GM23338 (cell line): Measurements from ENCODE around the gene PTPN9. TPM values are rescaled to one million over a fixed set of nuclear protein-coding genes. Genes with fewer than 3 reads are reported as not detected.

ENCODE experiments used
- ATAC-seq: fragments of 200-7000 bp; cut with Tn5 transposase; 3 replicates; pipeline ENCODE4 v1.9.1; 2020
- DNase-seq: peaks from one replicate; pipeline ENCODE4 v3.0.0-alpha.2; 2015; ENCODE audit warnings: low spot score
- H2AFZ ChIP-seq: fragments of 200-600 bp; sonication (generic); 2 replicates; pipeline ENCODE4 v1.8.0; 2016; ENCODE audit warnings: antibody characterized with exemption, mild to moderate bottlenecking, moderate library complexity
- H3F3A ChIP-seq: fragments of 200-600 bp; sonication (generic); replicated peaks from 2 replicates; pipeline ENCODE4 v1.8.0; 2017; ENCODE audit warnings: antibody characterized with exemption, mixed run types, low read depth
- H3K27ac ChIP-seq: fragments of 200-600 bp; sonication (generic); 2 replicates; pipeline ENCODE4 v1.6.1; 2016; ENCODE audit warnings: low read depth
- H3K27me3 ChIP-seq: fragments of 200-600 bp; sonication (generic); 2 replicates; pipeline ENCODE4 v1.8.0; 2016; ENCODE audit warnings: mild to moderate bottlenecking, mixed run types, moderate library complexity; ENCODE audit not compliant: insufficient read depth
- H3K36me3 ChIP-seq: fragments of 200-600 bp; sonication (generic); 2 replicates; pipeline ENCODE4 v1.8.0; 2016; ENCODE audit warnings: mild to moderate bottlenecking; ENCODE audit not compliant: insufficient read depth
- H3K4me1 ChIP-seq: fragments of 200-600 bp; sonication (generic); 2 replicates; pipeline ENCODE4 v1.8.0; 2016; ENCODE audit warnings: mild to moderate bottlenecking, moderate library complexity; ENCODE audit not compliant: insufficient read depth
- H3K4me2 ChIP-seq: fragments of 200-600 bp; sonication (generic); 2 replicates; pipeline ENCODE4 v1.7.1; 2017; ENCODE audit warnings: mixed run types
- H3K4me3 ChIP-seq: fragments of 200-600 bp; sonication (generic); 2 replicates; pipeline ENCODE4 v1.6.1; 2016; ENCODE audit warnings: mixed run types
- H3K79me2 ChIP-seq: fragments of 200-600 bp; sonication (generic); replicated peaks from 2 replicates; pipeline ENCODE4 v1.8.0; 2017; ENCODE audit warnings: mild to moderate bottlenecking; ENCODE audit not compliant: insufficient read depth
- H3K9me2 ChIP-seq: fragments of 200-600 bp; sonication (generic); 2 replicates; pipeline ENCODE4 v1.8.0; 2017; ENCODE audit not compliant: insufficient read depth
- H4K20me1 ChIP-seq: fragments of 200-600 bp; sonication (generic); replicated peaks from 2 replicates; pipeline ENCODE4 v1.8.0; 2017; ENCODE audit warnings: mild to moderate bottlenecking; ENCODE audit not compliant: insufficient read depth
- H3K27ac Mint-ChIP-seq: 2 replicates; pipeline ENCODE4 v1.8.0; 2020; ENCODE audit warnings: inconsistent platforms, mild to moderate bottlenecking, moderate library complexity, mixed read lengths
- H3K27me3 Mint-ChIP-seq: 3 replicates; pipeline ENCODE4 v1.8.0; 2022; ENCODE audit warnings: low read depth, mild to moderate bottlenecking, moderate library complexity, mixed read lengths, inconsistent platforms; ENCODE audit not compliant: insufficient read depth, poor library complexity
- H3K36me3 Mint-ChIP-seq: 3 replicates; pipeline ENCODE4 v1.8.0; 2021; ENCODE audit warnings: low read depth, mild to moderate bottlenecking, inconsistent platforms, moderate library complexity, mixed read lengths
- H3K4me1 Mint-ChIP-seq: 3 replicates; pipeline ENCODE4 v1.8.0; 2020; ENCODE audit warnings: mild to moderate bottlenecking, inconsistent platforms, mixed read lengths
- H3K4me3 Mint-ChIP-seq: 3 replicates; pipeline ENCODE4 v1.8.0; 2021; ENCODE audit warnings: moderate library complexity, mild to moderate bottlenecking, inconsistent platforms, mixed read lengths
- H3K9me3 Mint-ChIP-seq: 3 replicates; pipeline ENCODE4 v1.8.0; 2020; ENCODE audit warnings: moderate library complexity, mild to moderate bottlenecking, inconsistent platforms, mixed read lengths
- CREB1 ChIP-seq: fragments of 250-450 bp; sonication (Bioruptor Pico); IDR thresholded peaks from 2 replicates; pipeline ENCODE4 v1.5.0; 2020; ENCODE audit warnings: low read depth, mild to moderate bottlenecking, moderate library complexity
- CTCF ChIP-seq, 2 experiments: fragments of 200-600 bp in 1 of 2; sonication (generic) in 1 of 2; conservative IDR thresholded peaks; 2 replicates each; pipeline versions ENCODE4 v1.5.1 to v1.6.1; 2016 to 2017; ENCODE audit warnings: antibody characterized with exemption in 2 of 2, low read depth in 2 of 2, mild to moderate bottlenecking in 2 of 2, moderate library complexity in 1 of 2
- ETS1 ChIP-seq: IDR thresholded peaks from 2 replicates; pipeline ENCODE4 v1.6.1; 2016; ENCODE audit warnings: antibody characterized with exemption
- EZH2 ChIP-seq: fragments of 200-600 bp; sonication (generic); IDR thresholded peaks from one replicate; pipeline ENCODE4 v1.8.0; 2017; ENCODE audit warnings: antibody characterized with exemption, mild to moderate bottlenecking, low read depth; ENCODE audit not compliant: unreplicated experiment
- EZH2phosphoT487 ChIP-seq: fragments of 200-600 bp; sonication (generic); IDR thresholded peaks from one replicate; pipeline ENCODE4 v1.8.1; 2018; ENCODE audit warnings: antibody characterized with exemption; ENCODE audit not compliant: unreplicated experiment
- NANOG ChIP-seq: IDR thresholded peaks from 2 replicates; pipeline ENCODE4 v1.6.1; 2016; ENCODE audit warnings: antibody characterized with exemption, borderline replicate concordance
- POLR2AphosphoS5 ChIP-seq: IDR thresholded peaks from 2 replicates; pipeline ENCODE4 v1.6.1; 2016; ENCODE audit warnings: antibody characterized with exemption, low read depth
- STAT1 ChIP-seq: IDR thresholded peaks from one replicate; pipeline ENCODE4 v1.6.1; 2016; ENCODE audit warnings: antibody characterized with exemption; ENCODE audit not compliant: unreplicated experiment
- ZNF114 ChIP-seq: fragments of 250-450 bp; sonication (Bioruptor Pico); IDR thresholded peaks from 2 replicates; pipeline ENCODE4 v1.5.0; 2020; ENCODE audit warnings: mild to moderate bottlenecking, moderate library complexity
- ZNF331 ChIP-seq: fragments of 250-450 bp; sonication (Bioruptor Pico); IDR thresholded peaks from 2 replicates; pipeline ENCODE4 v1.5.0; 2020; ENCODE audit warnings: low read depth, mild to moderate bottlenecking, moderate library complexity
- ZNF462 ChIP-seq: fragments of 250-450 bp; sonication (Bioruptor Pico); IDR thresholded peaks from 2 replicates; pipeline ENCODE4 v1.5.0; 2020; ENCODE audit warnings: mild to moderate bottlenecking, moderate library complexity
- polyA plus RNA-seq: library from polyadenylated mRNA; unstranded; fragments of >200 nt; fragmentation: Nextera tagmentation; extraction: Ambion mirVana; gene quantifications from 2 replicates; pipeline ENCODE4 v1.2.1, GENCODE V29; 2016
- total RNA-seq: library from RNA; depleted of rRNA; stranded (reverse); fragments of >200 nt; shearing (Covaris generic); gene quantifications from 2 replicates; pipeline ENCODE4 v1.2.3, GENCODE V29; 2014

The PTPN9 gene
- total and polyA plus RNA-seq, 2 experiments from 2014 or later, result 12.1 to 32.7 TPM

GRCh38 chr15:75620058-75620820 is 41.1 kb upstream of the PTPN9 start (continued):
- TF ChIP-seq STAT1, result no peak
- TF ChIP-seq CTCF (conservative IDR thresholded peaks at IDR 0.05; ENCODE audit: low read depth in 2 of 2), result no peak
- TF ChIP-seq ZNF114 (CRISPR knock-in tag), result no peak
- TF ChIP-seq NANOG, result no peak
- no peak for TF ChIP-seq ZNF331 (CRISPR knock-in tag)

- no peak for DNase-seq
- TF ChIP-seq ZNF331 (CRISPR knock-in tag) (no peak), NANOG (no peak), ZNF462 (CRISPR knock-in tag) (no peak), EZH2 (no peak), CREB1 (CRISPR knock-in tag) (no peak), EZH2phosphoT487 (no peak), ZNF114 (CRISPR knock-in tag) (no peak), POLR2AphosphoS5 (no peak), CTCF (conservative IDR thresholded peaks at IDR 0.05; ENCODE audit: low read depth in 2 of 2) (no peak), ETS1 (no peak)
These were observed 37.7 kb upstream of the PTPN9 start for GRCh38 chr15:75616766-75617165.

More at GRCh38 chr15:75616766-75617165, 37.7 kb upstream of the PTPN9 start:
- Histone ChIP-seq H3K27me3 (no peaks in the 10 kb centered on the region), H3F3A (0 out of 2 replicates have a peak, but pooled peaks cover 3% of the 10 kb centered on the region), H4K20me1 (no peaks in the 10 kb centered on the region; the same call in none of the 2 replicates), H3K9me2 (no peaks in the 10 kb centered on the region), H3K36me3 (peaks cover 18% of the 10 kb centered on the region), H2AFZ (no peak overlapping the region), H3K27ac (no peak overlapping the region), H3K79me2 (no peaks in the 10 kb centered on the region), H3K4me3 (no peak overlapping the region), H3K4me2 (no peak overlapping the region), H3K4me1 (no peaks in the 10 kb centered on the region)
- H3K27ac Mint-ChIP-seq, result no peak overlapping the region
- peaks cover 4% of the 10 kb centered on the region for H3K27me3 Mint-ChIP-seq
- H3K9me3 Mint-ChIP-seq, result no peaks in the 10 kb centered on the region
- ATAC-seq, result no peak
- no peaks in the 10 kb centered on the region; the same call in 2 of the 3 replicates for H3K4me1 Mint-ChIP-seq
- no peak overlapping the region for H3K4me3 Mint-ChIP-seq
- H3K36me3 Mint-ChIP-seq, result peaks cover 67% of the 10 kb centered on the region
